ENCODE results near the gene SLC35A2.

DNA sequence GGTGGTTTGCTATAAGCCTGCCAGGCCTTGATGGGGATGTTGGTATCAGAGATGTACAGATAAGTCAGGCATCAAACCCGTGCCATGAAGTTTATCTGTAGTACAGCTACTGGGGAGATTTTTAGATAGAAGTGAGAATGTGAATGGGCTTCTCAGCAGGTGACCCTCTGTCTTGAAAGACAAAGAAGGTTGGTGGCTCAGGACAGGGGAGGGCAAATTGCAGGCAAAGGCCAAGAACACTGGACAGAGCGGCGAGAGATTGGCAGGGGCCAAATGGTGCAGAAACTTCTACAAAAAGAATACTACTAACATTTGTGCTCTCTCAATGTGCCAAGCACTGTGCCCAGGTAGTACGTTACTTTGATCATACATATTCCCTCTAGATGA, 9.3 kb upstream of the SLC35A2 start:
- TF ChIP-seq, protein P1, sequence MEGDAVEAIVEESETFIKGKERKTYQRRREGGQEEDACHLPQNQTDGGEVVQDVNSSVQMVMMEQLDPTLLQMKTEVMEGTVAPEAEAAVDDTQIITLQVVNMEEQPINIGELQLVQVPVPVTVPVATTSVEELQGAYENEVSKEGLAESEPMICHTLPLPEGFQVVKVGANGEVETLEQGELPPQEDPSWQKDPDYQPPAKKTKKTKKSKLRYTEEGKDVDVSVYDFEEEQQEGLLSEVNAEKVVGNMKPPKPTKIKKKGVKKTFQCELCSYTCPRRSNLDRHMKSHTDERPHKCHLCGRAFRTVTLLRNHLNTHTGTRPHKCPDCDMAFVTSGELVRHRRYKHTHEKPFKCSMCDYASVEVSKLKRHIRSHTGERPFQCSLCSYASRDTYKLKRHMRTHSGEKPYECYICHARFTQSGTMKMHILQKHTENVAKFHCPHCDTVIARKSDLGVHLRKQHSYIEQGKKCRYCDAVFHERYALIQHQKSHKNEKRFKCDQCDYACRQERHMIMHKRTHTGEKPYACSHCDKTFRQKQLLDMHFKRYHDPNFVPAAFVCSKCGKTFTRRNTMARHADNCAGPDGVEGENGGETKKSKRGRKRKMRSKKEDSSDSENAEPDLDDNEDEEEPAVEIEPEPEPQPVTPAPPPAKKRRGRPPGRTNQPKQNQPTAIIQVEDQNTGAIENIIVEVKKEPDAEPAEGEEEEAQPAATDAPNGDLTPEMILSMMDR (conservative IDR thresholded peaks at IDR 0.05; ENCODE audit: low read depth, low read length), result no peak
- TF ChIP-seq BHLHE40 (IDR thresholded peaks at IDR 0.05; ENCODE audit: low read depth, low read length) (no peak), POLR2A (IDR thresholded peaks at IDR 0.05; ENCODE audit: low read depth, low read length) (no peak)
- TF ChIP-seq, protein P2, sequence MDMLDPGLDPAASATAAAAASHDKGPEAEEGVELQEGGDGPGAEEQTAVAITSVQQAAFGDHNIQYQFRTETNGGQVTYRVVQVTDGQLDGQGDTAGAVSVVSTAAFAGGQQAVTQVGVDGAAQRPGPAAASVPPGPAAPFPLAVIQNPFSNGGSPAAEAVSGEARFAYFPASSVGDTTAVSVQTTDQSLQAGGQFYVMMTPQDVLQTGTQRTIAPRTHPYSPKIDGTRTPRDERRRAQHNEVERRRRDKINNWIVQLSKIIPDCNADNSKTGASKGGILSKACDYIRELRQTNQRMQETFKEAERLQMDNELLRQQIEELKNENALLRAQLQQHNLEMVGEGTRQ (IDR thresholded peaks at IDR 0.05; ENCODE audit: low read depth, low read length), result no peak

All from IMR-90 (cell line).